Common myeloid progenitor, CD34-positive (primary cell): ENCODE results near the gene ABCA3.

Experiments used
- CTCF ChIA-PET: fragments of 350-600 bp; sonication (Branson Sonifier 250); formaldehyde crosslinking; loops from one replicate; lab custom pipeline; 2021; ENCODE audit warnings: antibody characterized with exemption; lab: Charles Lee
- POLR2A ChIA-PET: fragments of 350-600 bp; sonication (Branson Sonifier 250); formaldehyde crosslinking; loops from one replicate; lab custom pipeline; 2021; ENCODE audit warnings: antibody characterized with exemption; lab: Charles Lee
- DNase-seq, 3 donors: peaks; one replicate each; pipeline versions ENCODE4 v3.0.0 to v3.0.0-alpha.2; 2013
- H3K27ac ChIP-seq, 2 experiments: 1 replicate in 1 of 2; 2 replicates in 1 of 2; pipeline ENCODE4 v1.7.0; 2013; ENCODE audit warnings: inconsistent platforms in 2 of 2, low read length in 2 of 2, mild to moderate bottlenecking in 2 of 2, low read depth in 1 of 2, moderate library complexity in 1 of 2; ENCODE audit not compliant: severe bottlenecking in 2 of 2, insufficient read depth in 1 of 2, poor library complexity in 1 of 2
- H3K27me3 ChIP-seq, 5 experiments: replicated peaks in 2 of 5; 1 replicate in 3 of 5; 2 replicates in 2 of 5; pipeline versions ENCODE4 v1.6.1 to v1.7.0; 2013; ENCODE audit warnings: low read length in 4 of 5, mild to moderate bottlenecking in 2 of 5, moderate library complexity in 2 of 5, inconsistent platforms in 1 of 5; ENCODE audit not compliant: insufficient read depth in 5 of 5, control insufficient read depth in 4 of 5
- H3K36me3 ChIP-seq, 4 experiments: 1 replicate in 2 of 4; 2 replicates in 2 of 4; pipeline versions ENCODE4 v1.6.1 to v1.7.0; 2013; ENCODE audit warnings: low read length in 3 of 4, control low read depth in 1 of 4, mild to moderate bottlenecking in 1 of 4; ENCODE audit not compliant: control insufficient read depth in 4 of 4, insufficient read depth in 4 of 4
- H3K4me1 ChIP-seq, 4 experiments: 1 replicate in 3 of 4; 2 replicates in 1 of 4; pipeline versions ENCODE4 v1.6.1 to v1.7.1; 2013; ENCODE audit warnings: low read length in 3 of 4, mild to moderate bottlenecking in 3 of 4, control low read depth in 1 of 4, inconsistent platforms in 1 of 4, moderate library complexity in 1 of 4; ENCODE audit not compliant: control insufficient read depth in 4 of 4, insufficient read depth in 4 of 4; ENCODE audit errors: control extremely low read depth in 1 of 4
- H3K4me3 ChIP-seq, 7 experiments: 1 replicate in 4 of 7; 2 replicates in 3 of 7; pipeline versions ENCODE4 v1.5.1 to v1.7.0; 2013; ENCODE audit warnings: mild to moderate bottlenecking in 7 of 7, low read length in 6 of 7, moderate library complexity in 6 of 7, inconsistent platforms in 2 of 7, low read depth in 2 of 7, control low read depth in 1 of 7; ENCODE audit not compliant: insufficient read depth in 4 of 7, control insufficient read depth in 1 of 7; ENCODE audit errors: extremely low read depth in 1 of 7
- H3K9me3 ChIP-seq, 5 experiments: 1 replicate in 4 of 5; 2 replicates in 1 of 5; pipeline versions ENCODE4 v1.6.1 to v1.7.1; 2013; ENCODE audit warnings: low read length in 4 of 5, mild to moderate bottlenecking in 2 of 5, inconsistent platforms in 1 of 5, low read depth in 1 of 5, moderate library complexity in 1 of 5; ENCODE audit not compliant: control insufficient read depth in 4 of 5, insufficient read depth in 2 of 5; ENCODE audit errors: control extremely low read depth in 1 of 5
- WGBS: methylation state at CpG from one replicate; pipeline ENCODE4 v1.1.5; 2013; ENCODE audit not compliant: insufficient coverage; 5-methylcytosine and 5-hydroxymethylcytosine counted together

The ABCA3 gene

DNA sequence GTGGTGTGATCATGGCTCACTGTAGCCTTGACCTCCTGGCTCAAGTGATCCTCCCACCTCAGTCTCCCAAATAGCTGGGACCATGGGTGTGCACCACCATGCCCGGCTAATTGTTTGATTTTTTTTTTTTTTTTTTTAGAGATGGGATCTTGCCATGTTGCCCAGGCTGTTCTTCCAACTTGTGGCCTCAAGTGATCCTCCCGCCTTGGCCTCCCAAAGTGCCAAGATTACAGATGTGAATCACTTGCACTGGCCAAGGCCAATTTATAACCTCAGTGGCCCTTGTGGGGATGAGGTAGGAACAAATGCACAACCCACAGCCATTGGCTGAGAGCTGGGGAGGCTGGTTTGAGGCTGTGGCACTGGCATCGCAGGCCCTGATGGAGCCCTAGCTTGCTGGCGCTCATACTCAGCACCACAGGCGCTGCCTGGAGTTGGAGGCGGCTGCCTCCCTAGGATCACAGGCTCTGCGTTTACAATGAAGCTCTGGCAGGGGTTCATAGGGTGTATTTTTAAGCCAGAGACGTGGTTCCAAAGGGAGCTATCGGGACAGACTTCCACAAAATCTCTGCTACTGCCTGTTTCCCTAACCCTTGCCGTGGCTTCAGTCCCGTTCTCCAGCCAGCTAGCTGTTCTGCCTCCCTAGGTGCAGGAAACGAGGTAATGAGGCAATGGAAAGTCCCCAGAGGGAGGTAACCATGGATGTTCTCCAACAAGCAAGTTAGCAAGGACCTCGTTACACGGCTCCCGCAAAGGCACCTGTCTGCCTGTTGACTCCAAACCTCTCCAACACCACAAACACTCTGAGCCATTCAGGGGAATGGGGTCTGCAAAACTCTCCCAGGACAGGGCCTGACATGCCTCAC lies 2.9 kb downstream of the ABCA3 start:
- peaks cover 3 to 23% (median 17%) of the 10 kb centered on the region in 5 experiments for H3K27me3 ChIP-seq

DNA sequence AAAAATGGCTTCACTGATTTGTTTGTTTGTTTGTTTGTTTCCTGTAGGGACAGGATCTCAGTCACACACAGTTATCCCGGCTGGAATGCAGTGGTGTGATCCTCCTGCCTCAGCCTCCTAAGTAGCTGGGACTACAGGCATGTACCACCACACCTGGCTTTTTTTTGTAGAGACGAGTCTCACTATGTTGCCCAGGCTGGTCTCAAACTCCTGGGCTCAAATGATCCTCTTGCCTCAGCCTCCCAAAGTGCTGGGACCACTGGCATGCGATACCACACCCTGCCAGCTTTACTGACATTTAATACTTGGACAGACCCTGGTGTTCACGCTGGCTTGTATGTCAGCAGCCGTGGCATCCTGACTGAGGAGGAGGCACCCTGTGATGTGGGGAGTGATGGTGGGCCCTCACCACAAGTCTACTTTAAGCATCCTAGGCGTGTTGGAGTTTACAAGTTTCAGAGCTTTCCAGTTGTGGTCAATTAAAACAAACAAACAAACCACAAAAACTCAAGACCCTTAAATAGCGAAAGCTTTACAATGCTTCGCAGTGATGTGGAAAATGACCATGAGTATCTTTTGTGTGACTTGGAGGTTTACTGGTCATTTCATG lies 5.1 kb downstream of the ABCA3 start:
- no peak for DNase-seq
- Histone ChIP-seq H3K36me3 (no peaks in the 10 kb centered on the region), H3K4me1 (peaks cover 0 to 14% (median 11%) of the 10 kb centered on the region in 4 experiments), H3K9me3 (no peaks in the 10 kb centered on the region), H3K27me3 (peaks cover 0 to 16% (median 5%) of the 10 kb centered on the region in 5 experiments), H3K27ac (no peak overlapping the region), H3K4me3 (no peak overlapping the region)
- POLR2A ChIA-PET: interaction anchor here (0.6 kb wide), 2 partner anchors 82 to 172 kb away, joined by 3 read pairs; no protein-coding TSS in a partner anchor
- WGBS: 96% methylated on average over 3 of the region's 8 CpGs
- CTCF ChIA-PET: interaction anchor here (1.0 kb wide), 1 partner anchor 22 kb away, joined by 3 read pairs; no protein-coding TSS in a partner anchor

More for the DNA sequence above, 2.9 kb downstream of the ABCA3 start:
- peaks cover 0 to 5% (median 0%) of the 10 kb centered on the region in 5 experiments for H3K9me3 ChIP-seq
- H3K36me3 ChIP-seq: no peaks in the 10 kb centered on the region
- no peak for DNase-seq
- no peak overlapping the region for H3K4me3 ChIP-seq
- ChIA-PET POLR2A (interaction anchor here (0.7 kb wide), 1 partner anchor 52 kb away, joined by 4 read pairs; no protein-coding TSS in a partner anchor), CTCF (interaction anchor here (1.2 to 1.6 kb wide), 2 partner anchors 59 to 150 kb away, joined by 3 to 4 read pairs; no protein-coding TSS in a partner anchor)
- over 99% methylated on average over 13 of the region's 15 CpGs for WGBS
- H3K4me1 ChIP-seq: peaks cover 0 to 20% (median 15%) of the 10 kb centered on the region in 4 experiments
- no peak overlapping the region for H3K27ac ChIP-seq

DNA sequence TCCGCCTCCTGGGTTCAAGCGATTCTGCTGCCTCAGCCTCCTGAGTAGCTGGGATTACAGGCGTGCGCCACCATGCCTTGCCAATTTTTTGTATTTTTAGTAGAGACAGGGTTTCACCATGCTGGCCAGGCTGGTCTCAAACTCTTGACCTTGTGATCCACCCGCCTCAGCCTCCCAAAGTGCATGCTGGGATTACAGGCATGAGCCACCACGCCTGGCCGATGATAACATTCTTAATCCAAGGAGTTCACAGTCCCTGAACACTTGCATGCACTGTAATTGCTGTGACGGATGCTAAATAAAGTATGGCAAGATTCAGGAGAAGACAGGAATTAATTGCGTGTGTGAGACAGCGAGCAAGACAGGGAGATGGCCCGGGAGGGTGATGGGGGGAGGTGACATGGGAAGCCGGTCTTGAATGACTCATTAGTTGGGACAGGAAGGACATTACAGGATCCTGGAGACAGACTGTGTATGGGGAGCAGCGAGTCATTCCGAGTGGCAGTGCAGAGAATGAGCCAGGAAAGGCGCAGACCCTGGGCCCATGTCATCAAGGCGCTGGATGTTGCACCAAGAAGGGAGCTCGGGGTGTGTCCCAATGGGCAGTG lies 6.7 kb downstream of the ABCA3 start:
- Histone ChIP-seq H3K27ac (no peak overlapping the region), H3K36me3 (no peaks in the 10 kb centered on the region), H3K27me3 (peaks cover 0 to 13% (median 0%) of the 10 kb centered on the region in 5 experiments), H3K4me1 (peaks cover 0 to under 1% (median 0%) of the 10 kb centered on the region in 4 experiments), H3K9me3 (no peaks in the 10 kb centered on the region), H3K4me3 (no peak overlapping the region)
- DNase-seq: no peak
- WGBS: 98% methylated on average over 15 of the region's 17 CpGs
- CTCF ChIA-PET: no interaction called here
- POLR2A ChIA-PET: no interaction called here

DNA sequence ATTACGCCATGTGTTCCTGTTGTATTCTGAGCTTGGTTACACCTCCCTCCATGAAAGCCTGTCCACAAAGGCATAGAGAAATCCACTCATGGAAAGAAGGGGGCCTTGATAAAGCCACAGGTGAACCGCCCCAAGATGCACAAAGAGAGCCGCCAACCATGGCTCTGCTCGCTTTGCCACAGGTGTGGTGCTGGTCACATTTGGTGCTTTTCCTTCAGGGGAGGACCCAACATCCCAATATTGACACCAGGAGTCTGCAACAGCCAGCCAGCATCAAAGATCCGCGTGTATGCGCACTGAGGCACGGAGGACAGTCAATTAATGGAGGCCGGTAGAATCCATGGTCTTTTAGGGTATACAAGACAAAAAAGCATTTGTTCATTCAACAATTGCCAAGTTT lies 7.3 kb downstream of the ABCA3 start:
- 97% methylated on average over 9 of the region's 9 CpGs for WGBS
- peaks cover 0 to 2% (median 0%) of the 10 kb centered on the region in 4 experiments for H3K36me3 ChIP-seq
- no peak for DNase-seq
- POLR2A ChIA-PET: no interaction called here
- CTCF ChIA-PET: no interaction called here
- no peak overlapping the region for H3K27ac ChIP-seq
- H3K27me3 ChIP-seq: peaks cover 0 to 13% (median 0%) of the 10 kb centered on the region in 5 experiments
- no peaks in the 10 kb centered on the region for H3K4me1 ChIP-seq
- H3K4me3 ChIP-seq: no peak overlapping the region
- no peaks in the 10 kb centered on the region for H3K9me3 ChIP-seq

DNA sequence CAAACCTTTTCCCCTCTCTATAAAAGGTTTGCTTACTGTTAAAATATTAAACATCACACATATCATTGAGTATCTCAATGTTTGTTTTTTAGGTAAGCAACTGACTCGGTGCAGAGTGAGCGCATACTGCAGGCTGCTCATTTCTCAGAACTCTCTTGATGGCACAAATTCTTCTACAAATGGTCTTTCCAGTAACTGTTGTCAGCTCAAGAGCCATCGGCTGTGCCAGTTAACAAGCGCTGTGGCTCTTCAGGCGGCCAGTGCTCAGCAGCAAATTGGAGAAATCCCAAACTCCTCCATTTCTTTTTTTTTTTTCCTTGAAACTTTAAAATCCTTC lies 8.6 kb downstream of the ABCA3 start:
- ChIA-PET CTCF (interaction anchor here (1.7 kb wide), 1 partner anchor 170 kb away, joined by 5 read pairs; no protein-coding TSS in a partner anchor), POLR2A (no interaction called here)
- 94% methylated on average over 3 of the region's 5 CpGs for WGBS

DNA sequence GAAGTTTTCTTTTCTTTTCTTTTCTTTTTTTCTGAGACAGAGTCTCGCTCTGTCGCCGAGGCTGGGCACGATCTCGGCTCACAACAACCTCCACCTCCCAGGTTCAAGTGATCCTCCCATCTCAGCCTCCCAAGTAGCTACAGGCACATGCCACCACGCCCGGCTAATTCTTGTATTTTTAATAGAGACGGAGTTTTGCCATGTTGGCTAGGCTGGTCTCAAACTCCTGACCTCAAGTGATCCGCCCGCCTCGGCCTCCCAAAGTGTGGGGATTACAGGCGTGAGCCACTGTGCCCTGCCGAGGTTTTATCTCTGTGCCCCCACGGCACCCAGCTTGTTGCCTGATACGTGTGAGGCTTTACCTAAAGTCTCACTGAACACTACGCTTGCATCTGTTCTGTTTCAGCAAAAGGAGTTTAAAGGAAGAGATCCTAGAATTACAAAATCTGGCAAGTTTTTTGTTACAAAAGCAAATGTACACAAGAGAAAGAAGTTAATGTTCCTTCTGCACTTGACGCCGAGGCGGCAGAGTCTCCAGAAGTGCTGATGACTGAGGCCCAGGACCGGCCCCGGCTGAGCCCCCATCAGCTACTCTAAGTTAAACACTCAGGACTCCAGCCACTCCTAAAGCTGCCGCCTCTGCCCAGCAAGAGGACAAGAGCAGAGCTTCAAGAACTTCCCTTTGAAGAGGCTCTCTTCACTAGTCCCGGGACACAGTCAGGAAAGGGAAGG lies 9.2 kb downstream of the ABCA3 start:
- Histone ChIP-seq H3K27me3 (peaks cover 0 to 7% (median 0%) of the 10 kb centered on the region in 5 experiments), H3K9me3 (no peaks in the 10 kb centered on the region), H3K4me3 (no peak overlapping the region), H3K27ac (no peak overlapping the region), H3K4me1 (no peaks in the 10 kb centered on the region), H3K36me3 (peaks cover 0 to 2% (median under 1%) of the 10 kb centered on the region in 4 experiments)
- no peak for DNase-seq
- WGBS: 93% methylated on average over 19 of the region's 23 CpGs
- ChIA-PET POLR2A (no interaction called here), CTCF (interaction anchor here (1.7 kb wide), 1 partner anchor 170 kb away, joined by 5 read pairs; no protein-coding TSS in a partner anchor)

More for the DNA sequence above, 8.6 kb downstream of the ABCA3 start:
- no peak for DNase-seq
- Histone ChIP-seq H3K36me3 (peaks cover 0 to 2% (median 0%) of the 10 kb centered on the region in 4 experiments), H3K4me3 (no peak overlapping the region), H3K27me3 (peaks cover 0 to 7% (median 0%) of the 10 kb centered on the region in 5 experiments), H3K9me3 (no peaks in the 10 kb centered on the region), H3K27ac (no peak overlapping the region), H3K4me1 (no peaks in the 10 kb centered on the region)
